HG03378 (cell line): Measurements from ENCODE around the gene PRDX3.

Experiments used
- ATAC-seq: cut with Tn5 transposase; IDR thresholded peaks from one replicate; pipeline ENCODE4 v1.9.1; 2021; ENCODE audit warnings: mild to moderate bottlenecking, moderate library complexity; ENCODE audit not compliant: unreplicated experiment

The PRDX3 gene

GRCh38 chr10:119131512-119132240, 46.9 kb downstream of the PRDX3 start:
- ATAC-seq = peak; percentile 65

GRCh38 chr10:119129721-119130120, 48.9 kb downstream of the PRDX3 start:
- ATAC-seq = no peak

GRCh38 chr10:119125942-119126341, 52.7 kb downstream of the PRDX3 start:
- ATAC-seq = no peak

GRCh38 chr10:119120875-119121274, 57.7 kb downstream of the PRDX3 start:
- no peak for ATAC-seq

- peak; percentile 95 for ATAC-seq
Measured at GRCh38 chr10:119120413-119120867, 58.2 kb downstream of the PRDX3 start.

GRCh38 chr10:119119400-119119799, 59.2 kb downstream of the PRDX3 start:
- ATAC-seq = no peak

- no peak for ATAC-seq
Measured at GRCh38 chr10:119118231-119118630, 60.4 kb downstream of the PRDX3 start.
